Measurements from ENCODE around the gene RCVRN.
"Not testable (repeated sequence)": the region's sequence is repeated elsewhere in the genome, so short reads cannot be mapped to it uniquely, and the experiment has no call there.

Gene RCVRN

GRCh38 chr17:9922012-9922848 is 17.2 kb upstream of the RCVRN start:
- DNase-seq (ENCODE audit: low spot score) = no peak

GRCh38 chr17:9921216-9921615 is 16.1 kb upstream of the RCVRN start:
- not testable (repeated sequence) for DNase-seq (ENCODE audit: low spot score)

GRCh38 chr17:9918804-9919352 is 13.8 kb upstream of the RCVRN start:
- DNase-seq (ENCODE audit: low spot score) = no peak

- no peak for DNase-seq (ENCODE audit: low spot score)
These were observed 13.3 kb upstream of the RCVRN start for GRCh38 chr17:9918352-9918751.

- DNase-seq (ENCODE audit: low spot score) = no peak
These were observed 12.7 kb upstream of the RCVRN start for GRCh38 chr17:9917801-9918200.

- DNase-seq (ENCODE audit: low spot score) = no peak
These were observed 12.1 kb upstream of the RCVRN start for GRCh38 chr17:9917131-9917530.

GRCh38 chr17:9916108-9916507 is 11.0 kb upstream of the RCVRN start:
- DNase-seq (ENCODE audit: low spot score) = no peak

GRCh38 chr17:9913476-9913875 is 8.4 kb upstream of the RCVRN start:
- DNase-seq (ENCODE audit: low spot score) = no peak

GRCh38 chr17:9912121-9913099 is 7.3 kb upstream of the RCVRN start:
- no peak for DNase-seq (ENCODE audit: low spot score)

GRCh38 chr17:9911089-9911488 is 6.0 kb upstream of the RCVRN start:
- DNase-seq (ENCODE audit: low spot score) = no peak

GRCh38 chr17:9908649-9909042 is 3.6 kb upstream of the RCVRN start:
- no peak for DNase-seq (ENCODE audit: low spot score)

GRCh38 chr17:9907883-9908648 is 3.0 kb upstream of the RCVRN start:
- no peak for DNase-seq (ENCODE audit: low spot score)

- no peak for DNase-seq (ENCODE audit: low spot score)
These were observed 2.1 kb upstream of the RCVRN start for GRCh38 chr17:9907131-9907530.

- DNase-seq (ENCODE audit: low spot score) = no peak
These were observed 1.5 kb upstream of the RCVRN start for GRCh38 chr17:9906616-9907015.

- DNase-seq (ENCODE audit: low spot score) = no peak
These were observed 831 bp upstream of the RCVRN start for GRCh38 chr17:9905902-9906301.

- no peak for DNase-seq (ENCODE audit: low spot score)
These were observed 594 bp downstream of the RCVRN start for GRCh38 chr17:9904277-9905077.

GRCh38 chr17:9902120-9902519 is 3.0 kb downstream of the RCVRN start:
- no peak for DNase-seq (ENCODE audit: low spot score)

- no peak for DNase-seq (ENCODE audit: low spot score)
These were observed 4.3 kb downstream of the RCVRN start for GRCh38 chr17:9900784-9901183.

GRCh38 chr17:9900044-9900594 is 5.0 kb downstream of the RCVRN start:
- no peak for DNase-seq (ENCODE audit: low spot score)

GRCh38 chr17:9899280-9900043 is 5.6 kb downstream of the RCVRN start:
- DNase-seq (ENCODE audit: low spot score) = no peak
